ENCODE data around the gene TYK2. TPM values are rescaled to one million over a fixed set of nuclear protein-coding genes. Genes with fewer than 3 reads are reported as not detected.

TYK2 gene
- total RNA-seq, 1 donor from 2014 or later, result 36.1 TPM

DNA sequence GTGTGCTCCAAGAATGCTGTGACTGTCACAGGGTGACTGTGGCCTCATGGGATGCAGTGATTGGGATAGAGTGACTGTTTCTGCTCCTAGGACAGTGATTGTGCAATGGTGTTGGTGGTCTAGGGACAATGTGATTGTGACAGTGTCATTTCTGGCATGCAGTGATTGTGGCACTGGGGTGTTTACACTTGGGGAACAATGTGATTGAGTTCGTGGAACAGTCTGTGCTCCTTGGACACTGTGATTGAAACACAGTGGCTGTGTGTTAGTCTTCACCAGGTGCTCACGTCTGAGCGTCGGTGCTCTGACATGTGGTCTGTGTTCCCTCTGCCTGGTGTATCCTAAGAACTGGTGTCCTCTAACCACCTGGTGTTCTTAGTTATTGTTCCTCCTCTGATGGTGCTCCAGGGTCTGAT is 41.7 kb upstream of the TYK2 start:
- DNase-seq (ENCODE audit: low read depth) (no peak), FAIRE-seq (no peak)
- Histone ChIP-seq H3K4me3 (ENCODE audit: low read depth, low read length) (no peak overlapping the region), H3K27me3 (ENCODE audit: control insufficient read depth, insufficient read depth, low read length) (peaks cover 29% of the 10 kb centered on the region), H3K36me3 (ENCODE audit: control insufficient read depth, insufficient read depth, low read length) (no peaks in the 10 kb centered on the region)
- TF ChIP-seq, protein P1, sequence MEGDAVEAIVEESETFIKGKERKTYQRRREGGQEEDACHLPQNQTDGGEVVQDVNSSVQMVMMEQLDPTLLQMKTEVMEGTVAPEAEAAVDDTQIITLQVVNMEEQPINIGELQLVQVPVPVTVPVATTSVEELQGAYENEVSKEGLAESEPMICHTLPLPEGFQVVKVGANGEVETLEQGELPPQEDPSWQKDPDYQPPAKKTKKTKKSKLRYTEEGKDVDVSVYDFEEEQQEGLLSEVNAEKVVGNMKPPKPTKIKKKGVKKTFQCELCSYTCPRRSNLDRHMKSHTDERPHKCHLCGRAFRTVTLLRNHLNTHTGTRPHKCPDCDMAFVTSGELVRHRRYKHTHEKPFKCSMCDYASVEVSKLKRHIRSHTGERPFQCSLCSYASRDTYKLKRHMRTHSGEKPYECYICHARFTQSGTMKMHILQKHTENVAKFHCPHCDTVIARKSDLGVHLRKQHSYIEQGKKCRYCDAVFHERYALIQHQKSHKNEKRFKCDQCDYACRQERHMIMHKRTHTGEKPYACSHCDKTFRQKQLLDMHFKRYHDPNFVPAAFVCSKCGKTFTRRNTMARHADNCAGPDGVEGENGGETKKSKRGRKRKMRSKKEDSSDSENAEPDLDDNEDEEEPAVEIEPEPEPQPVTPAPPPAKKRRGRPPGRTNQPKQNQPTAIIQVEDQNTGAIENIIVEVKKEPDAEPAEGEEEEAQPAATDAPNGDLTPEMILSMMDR (IDR thresholded peaks at IDR 0.05; ENCODE audit: insufficient read depth, low read length, severe bottlenecking), result no peak

DNA sequence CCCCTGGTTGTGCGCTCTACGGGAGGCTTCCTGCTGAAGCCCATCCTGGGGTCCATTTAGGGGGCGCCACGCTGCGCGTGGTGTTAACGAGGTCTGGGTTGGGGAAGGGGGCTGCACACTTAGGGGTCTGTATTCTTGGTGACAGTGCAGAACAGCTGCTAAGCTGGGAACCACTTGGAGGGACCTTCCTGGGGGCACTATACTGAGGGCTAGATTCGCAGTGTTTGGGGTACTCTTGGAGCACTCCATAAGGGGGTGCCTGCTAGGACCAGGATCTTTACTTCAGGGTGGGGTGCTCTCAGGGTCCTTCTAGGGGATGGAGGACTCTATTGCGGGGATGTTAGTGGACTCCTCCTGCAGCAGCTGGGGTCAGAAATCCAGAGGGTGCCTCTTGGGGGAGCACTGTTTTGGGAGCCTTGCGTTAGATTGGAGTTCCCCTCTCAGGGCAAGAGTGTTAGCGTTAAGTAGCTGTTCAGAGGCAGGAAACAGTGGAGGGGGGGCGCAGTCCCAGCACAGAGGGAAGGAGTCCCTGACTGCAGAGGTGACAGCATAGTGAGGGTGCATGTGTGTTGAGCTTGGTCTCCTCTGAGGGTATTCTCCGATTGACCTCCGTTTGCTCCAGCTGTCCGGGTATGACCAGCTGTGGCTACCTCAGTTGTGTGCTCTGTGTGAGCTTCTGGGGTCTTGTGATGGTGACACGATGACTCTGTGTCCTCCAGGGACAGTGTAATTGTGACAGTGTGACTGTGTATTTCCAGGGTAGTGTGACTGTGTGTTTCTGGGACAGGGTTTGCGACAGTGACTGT is 41.1 kb upstream of the TYK2 start:
- TF ChIP-seq, protein P1 (IDR thresholded peaks at IDR 0.05; ENCODE audit: insufficient read depth, low read length, severe bottlenecking), result no peak
- H3K27me3 ChIP-seq (ENCODE audit: control insufficient read depth, insufficient read depth, low read length), result peaks cover 29% of the 10 kb centered on the region
- no peak for FAIRE-seq

DNA sequence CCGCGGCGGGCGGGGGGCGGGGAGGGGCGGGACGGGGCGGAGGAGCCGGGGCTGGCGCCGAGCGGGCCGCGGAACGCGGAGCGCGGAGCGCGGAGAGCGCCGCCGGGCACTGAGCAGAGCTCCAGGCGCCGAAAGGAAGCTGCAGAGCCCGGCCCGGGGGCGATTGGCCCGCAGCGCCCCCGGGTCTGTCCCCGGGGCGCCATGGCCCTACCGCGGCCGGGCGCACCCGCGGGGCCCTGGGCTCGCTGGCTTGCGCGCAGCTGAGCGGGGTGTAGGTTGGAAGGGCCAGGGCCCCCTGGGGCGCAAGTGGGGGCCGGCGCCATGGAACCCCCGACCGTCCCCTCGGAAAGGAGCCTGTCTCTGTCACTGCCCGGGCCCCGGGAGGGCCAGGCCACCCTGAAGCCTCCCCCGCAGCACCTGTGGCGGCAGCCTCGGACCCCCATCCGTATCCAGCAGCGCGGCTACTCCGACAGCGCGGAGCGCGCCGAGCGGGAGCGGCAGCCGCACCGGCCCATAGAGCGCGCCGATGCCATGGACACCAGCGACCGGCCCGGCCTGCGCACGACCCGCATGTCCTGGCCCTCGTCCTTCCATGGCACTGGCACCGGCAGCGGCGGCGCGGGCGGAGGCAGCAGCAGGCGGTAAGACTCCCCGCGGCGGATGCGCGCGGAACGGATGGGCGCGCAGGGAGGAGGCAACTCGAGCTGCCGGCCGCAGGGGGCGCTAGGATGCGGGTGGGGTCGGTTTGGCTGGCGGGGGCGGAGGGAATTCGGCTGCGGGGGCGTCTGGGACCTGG is 40.3 kb upstream of the TYK2 start, which contains the start of gene PDE4A:
PDE4A (plus strand) TSS at position 95 of the 796 bp plus-strand sequence; CDS start at position 322, 227 bp downstream.
- TF ChIP-seq, protein P1 (IDR thresholded peaks at IDR 0.05; ENCODE audit: insufficient read depth, low read length, severe bottlenecking), result peak; percentile 46
- Histone ChIP-seq H3K4me3 (ENCODE audit: low read depth, low read length) (peak within 1 kb of the TSS; percentile 27), H3K27me3 (ENCODE audit: control insufficient read depth, insufficient read depth, low read length) (peaks cover 29% of the 10 kb centered on the region), H3K36me3 (ENCODE audit: control insufficient read depth, insufficient read depth, low read length) (no peaks in the 10 kb centered on the region)
- FAIRE-seq (no peak), DNase-seq (ENCODE audit: low read depth) (no peak)

More for the DNA sequence above, 41.1 kb upstream of the TYK2 start:
- Histone ChIP-seq H3K4me3 (ENCODE audit: low read depth, low read length) (no peak overlapping the region), H3K36me3 (ENCODE audit: control insufficient read depth, insufficient read depth, low read length) (no peaks in the 10 kb centered on the region)
- DNase-seq (ENCODE audit: low read depth), result no peak

DNA sequence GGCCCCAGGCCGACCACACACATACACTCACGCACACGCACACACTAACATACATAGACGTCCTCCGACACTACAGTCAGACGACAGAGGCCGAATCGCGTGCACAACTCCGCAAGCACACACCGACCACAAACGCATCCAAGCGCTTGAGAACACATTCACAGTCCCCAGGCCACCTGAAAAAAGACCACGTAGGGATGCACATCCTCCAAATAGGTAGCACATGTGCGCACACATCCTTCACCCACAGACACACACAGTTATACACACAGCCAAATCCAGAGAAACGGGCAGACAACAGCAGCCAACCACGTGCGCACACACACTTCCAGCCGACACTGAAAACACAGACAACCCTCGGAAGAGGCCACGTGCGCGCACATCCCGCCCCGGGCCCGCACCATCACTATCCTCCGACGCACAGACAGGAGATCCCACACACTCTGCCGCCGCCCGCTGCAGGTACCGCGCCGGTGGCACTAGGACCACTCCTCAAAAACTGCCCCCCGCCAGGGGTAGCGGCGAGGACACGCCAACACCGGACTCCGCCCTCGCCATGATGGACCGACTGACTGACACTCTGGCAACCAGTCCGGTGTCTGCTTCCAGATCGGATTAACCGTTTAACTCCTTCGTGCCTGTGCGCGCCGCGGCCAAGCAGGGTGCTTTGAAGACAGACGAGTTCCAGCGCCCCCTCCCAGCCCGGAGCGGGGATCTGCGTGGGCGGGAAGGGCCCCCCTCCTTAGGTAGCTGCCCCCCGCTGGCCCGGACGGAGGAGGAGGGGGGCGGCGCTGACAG is 39.5 kb upstream of the TYK2 start:
- Histone ChIP-seq H3K27me3 (ENCODE audit: control insufficient read depth, insufficient read depth, low read length) (peaks cover 29% of the 10 kb centered on the region), H3K36me3 (ENCODE audit: control insufficient read depth, insufficient read depth, low read length) (no peaks in the 10 kb centered on the region), H3K4me3 (ENCODE audit: low read depth, low read length) (peak overlapping the region; percentile 27)
- no peak for DNase-seq (ENCODE audit: low read depth)
- no peak for FAIRE-seq
- TF ChIP-seq, protein P1 (IDR thresholded peaks at IDR 0.05; ENCODE audit: insufficient read depth, low read length, severe bottlenecking), result no peak

DNA sequence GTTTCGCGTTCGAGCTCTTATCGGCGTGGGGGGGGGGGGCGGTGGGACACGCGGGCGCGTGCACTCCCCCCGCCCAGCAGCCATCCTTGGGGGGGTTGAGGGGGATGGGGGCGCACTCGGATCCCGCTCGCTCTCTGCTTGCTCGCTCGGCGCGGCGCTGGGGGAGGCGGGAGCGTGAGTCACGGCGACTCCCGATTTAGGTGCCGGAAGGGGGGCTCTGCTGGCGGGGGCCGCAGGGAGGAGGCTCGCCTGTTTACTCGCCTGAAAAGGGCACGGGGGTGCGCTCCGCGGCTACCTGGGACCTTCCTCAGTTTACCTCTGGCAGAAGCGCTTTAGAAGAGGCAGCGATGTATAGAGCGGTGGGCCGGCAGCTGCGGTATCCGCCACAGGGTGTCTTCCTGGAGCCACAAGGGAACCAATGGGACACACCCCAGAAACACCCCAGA is 38.9 kb upstream of the TYK2 start:
- TF ChIP-seq, protein P1 (IDR thresholded peaks at IDR 0.05; ENCODE audit: insufficient read depth, low read length, severe bottlenecking), result no peak
- Histone ChIP-seq H3K27me3 (ENCODE audit: control insufficient read depth, insufficient read depth, low read length) (peaks cover 26% of the 10 kb centered on the region), H3K36me3 (ENCODE audit: control insufficient read depth, insufficient read depth, low read length) (no peaks in the 10 kb centered on the region), H3K4me3 (ENCODE audit: low read depth, low read length) (no peak overlapping the region)
- DNase-seq (ENCODE audit: low read depth) (no peak), FAIRE-seq (no peak)

Measured in bronchial epithelial cell (primary cell).